Lower leg skin (tissue), 4 donors: ENCODE measurements around the gene PLCXD1. TPM values are rescaled to one million over a fixed set of nuclear protein-coding genes. Genes with fewer than 3 reads are reported as not detected.
"Not testable (repeated sequence)": the region's sequence is repeated elsewhere in the genome, so short reads cannot be mapped to it uniquely, and the experiment has no call there.

ENCODE experiments used
- DNase-seq, 2 donors: peaks; one replicate each; pipeline ENCODE4 v3.0.0-alpha.2; 2019; ENCODE audit warnings: low spot score in 2 of 2
- H3K4me3 ChIP-seq: fragments of 200-600 bp; sonication (generic); 2 replicates; pipeline ENCODE4 v1.5.1; 2017; ENCODE audit warnings: mild to moderate bottlenecking, low read depth; ENCODE audit not compliant: poor library complexity, severe bottlenecking
- CTCF ChIP-seq, 3 donors: fragments of 450-650 bp; IDR thresholded peaks; one replicate each; pipeline ENCODE4 v1.5.1; 2016; ENCODE audit warnings: antibody characterized with exemption in 3 of 3, mild to moderate bottlenecking in 3 of 3, moderate library complexity in 2 of 3
- POLR2A ChIP-seq, 2 donors: fragments of 450-650 bp; IDR thresholded peaks; one replicate each; pipeline ENCODE4 v1.6.1; 2016 to 2017; ENCODE audit warnings: antibody characterized with exemption in 2 of 2, mild to moderate bottlenecking in 1 of 2, moderate library complexity in 1 of 2
- WGBS, 2 donors: methylation state at CpG; one replicate each; pipeline ENCODE4 v1.1.5; 2018; 5-methylcytosine and 5-hydroxymethylcytosine counted together
- intact Hi-C: fragments of 100-400 bp; cut with DNase I; formaldehyde crosslinking; loops from one replicate; pipeline ENCODE4 v1.15.0; 2023; ENCODE audit warnings: low total_unique reads
- total RNA-seq, 4 donors: library from RNA; depleted of rRNA; stranded (reverse); fragments of >200 nt; gene quantifications; one replicate each; pipeline ENCODE4 v1.1.0, GENCODE V29; 2016

The PLCXD1 gene
- total RNA-seq, 4 donors from 2014 or later = 64.1 to 111 (median 71.9) TPM

- 95% methylated on average over 19 of the region's 19 CpGs for WGBS, 2 donors
- no peak for DNase-seq
- intact Hi-C loops = no loop called here
- H3K4me3 ChIP-seq = no peak overlapping the region
- TF ChIP-seq POLR2A (IDR thresholded peaks at IDR 0.05) (no peak), CTCF (IDR thresholded peaks at IDR 0.05) (no peak)
Observed at GRCh38 chrX:302975-303374, 21.8 kb downstream of the PLCXD1 start.

GRCh38 chrX:305781-306613 lies 24.8 kb downstream of the PLCXD1 start:
- 90 to 93% methylated on average over 12 of the region's 12 CpGs for WGBS, 2 donors
- intact Hi-C loops = not testable (repeated sequence)
- DNase-seq = peak in 1 of 2 donors; percentile 72

GRCh38 chrX:306614-307251 lies 25.6 kb downstream of the PLCXD1 start:
- intact Hi-C loops, H3K4me3 ChIP-seq, DNase-seq: not testable (repeated sequence)
- 93 to 94% methylated on average over 3 of the region's 3 CpGs for WGBS, 2 donors

More at GRCh38 chrX:305781-306613, 24.8 kb downstream of the PLCXD1 start:
- H3K4me3 ChIP-seq = not testable (repeated sequence)

GRCh38 chrX:307261-308111 lies 26.3 kb downstream of the PLCXD1 start:
- intact Hi-C loops = no loop called here
- peak in 1 of 2 donors; percentile 64 for DNase-seq
- WGBS, 2 donors = 97 to 98% methylated on average over 54 to 58 of the region's 58 CpGs
- H3K4me3 ChIP-seq = no peak overlapping the region
- no peak for TF ChIP-seq POLR2A (IDR thresholded peaks at IDR 0.05)
- no peak for TF ChIP-seq CTCF (IDR thresholded peaks at IDR 0.05)

- intact Hi-C loops = no loop called here
- no peak for TF ChIP-seq CTCF (IDR thresholded peaks at IDR 0.05)
- TF ChIP-seq POLR2A (IDR thresholded peaks at IDR 0.05) = no peak
- H3K4me3 ChIP-seq = no peak overlapping the region
- WGBS, 2 donors = 91 to 92% methylated on average over 30 of the region's 30 CpGs
- DNase-seq = no peak
Observed at GRCh38 chrX:308821-309520, 27.8 kb downstream of the PLCXD1 start.

GRCh38 chrX:310621-311155 lies 29.5 kb downstream of the PLCXD1 start:
- peak in 1 of 2 donors; percentile 62 for DNase-seq
- TF ChIP-seq POLR2A (IDR thresholded peaks at IDR 0.05) (no peak), CTCF (IDR thresholded peaks at IDR 0.05) (no peak)
- intact Hi-C loops = no loop called here
- WGBS, 2 donors = 93 to 99% methylated on average over 23 to 25 of the region's 25 CpGs
- H3K4me3 ChIP-seq = no peak overlapping the region
